Omental fat pad (tissue), 4 donors: Measurements from ENCODE around the gene CTU2. TPM values are rescaled to one million over a fixed set of nuclear protein-coding genes. Genes with fewer than 3 reads are reported as not detected.

Source experiments
- ATAC-seq: fragments of 150-250 bp; one replicate; pipeline ENCODE4 v1.9.1; 2016; ENCODE audit warnings: mild to moderate bottlenecking, moderate library complexity; ENCODE audit not compliant: low FRiP score
- DNase-seq: peaks from one replicate; pipeline ENCODE4 v3.0.0-alpha.2; 2019; ENCODE audit warnings: low spot score
- total RNA-seq, 4 donors: library from RNA; depleted of rRNA; stranded (reverse); fragments of >200 nt; gene quantifications; one replicate each; pipeline ENCODE4 v1.1.0, GENCODE V29; 2016
- TF ChIP-seq, protein P1 (sequence below), 3 donors: fragments of 450-650 bp; IDR thresholded peaks; one replicate each; pipeline ENCODE4 v1.5.1; 2016 to 2017; ENCODE audit warnings: antibody characterized with exemption in 3 of 3, mild to moderate bottlenecking in 3 of 3, moderate library complexity in 2 of 3

CTU2 gene
- total RNA-seq, 4 donors from 2014 or later: 6.8 to 23.7 (median 10.2) TPM

DNA sequence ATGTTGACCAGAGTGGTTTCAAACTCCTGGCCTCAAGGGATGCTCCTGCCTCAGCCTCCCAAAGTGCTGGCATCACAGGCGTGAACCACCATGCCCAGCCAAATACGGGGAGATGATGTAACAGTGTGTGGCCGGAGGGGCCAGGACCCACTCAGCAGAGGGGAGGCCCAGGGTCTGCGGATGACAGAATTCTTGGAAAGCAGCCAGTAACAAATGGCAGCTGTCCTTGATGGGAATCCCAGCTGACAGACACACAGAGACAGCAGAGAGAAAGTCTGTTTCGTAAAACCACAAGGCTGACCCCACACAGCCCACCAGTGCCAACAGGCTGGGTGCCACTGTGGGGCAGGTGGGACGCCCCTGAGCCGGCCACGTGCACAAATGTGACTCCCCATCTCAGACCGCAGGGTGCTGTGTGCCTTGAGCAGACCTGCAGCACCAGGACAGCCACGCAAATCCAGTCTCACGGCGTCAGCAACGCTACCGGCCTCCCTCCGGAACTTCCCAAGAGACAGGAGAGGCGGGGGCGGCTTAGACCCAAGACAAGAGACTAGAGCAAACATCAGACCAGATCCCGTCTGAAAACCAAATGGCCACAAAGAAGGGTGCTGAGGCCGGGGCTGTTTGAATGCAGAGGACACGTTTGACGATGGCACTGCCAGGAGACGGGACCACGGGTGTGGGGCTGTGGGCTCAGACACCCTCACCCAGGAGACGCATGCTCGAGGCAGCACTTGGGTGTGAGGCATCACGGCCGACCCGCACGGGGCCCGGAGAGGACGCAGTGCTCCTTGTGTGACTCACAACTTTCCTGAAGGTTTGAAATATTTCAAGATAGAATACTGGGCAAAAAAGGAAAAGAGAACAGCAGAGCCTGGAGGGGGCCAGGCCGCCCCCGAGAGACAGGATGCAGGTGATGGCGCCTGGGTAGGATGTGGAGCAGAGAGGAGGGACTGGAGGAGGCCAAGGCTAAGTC, 24.6 kb downstream of the CTU2 start:
- ATAC-seq (no peak), DNase-seq (no peak)
- TF ChIP-seq, protein P1, sequence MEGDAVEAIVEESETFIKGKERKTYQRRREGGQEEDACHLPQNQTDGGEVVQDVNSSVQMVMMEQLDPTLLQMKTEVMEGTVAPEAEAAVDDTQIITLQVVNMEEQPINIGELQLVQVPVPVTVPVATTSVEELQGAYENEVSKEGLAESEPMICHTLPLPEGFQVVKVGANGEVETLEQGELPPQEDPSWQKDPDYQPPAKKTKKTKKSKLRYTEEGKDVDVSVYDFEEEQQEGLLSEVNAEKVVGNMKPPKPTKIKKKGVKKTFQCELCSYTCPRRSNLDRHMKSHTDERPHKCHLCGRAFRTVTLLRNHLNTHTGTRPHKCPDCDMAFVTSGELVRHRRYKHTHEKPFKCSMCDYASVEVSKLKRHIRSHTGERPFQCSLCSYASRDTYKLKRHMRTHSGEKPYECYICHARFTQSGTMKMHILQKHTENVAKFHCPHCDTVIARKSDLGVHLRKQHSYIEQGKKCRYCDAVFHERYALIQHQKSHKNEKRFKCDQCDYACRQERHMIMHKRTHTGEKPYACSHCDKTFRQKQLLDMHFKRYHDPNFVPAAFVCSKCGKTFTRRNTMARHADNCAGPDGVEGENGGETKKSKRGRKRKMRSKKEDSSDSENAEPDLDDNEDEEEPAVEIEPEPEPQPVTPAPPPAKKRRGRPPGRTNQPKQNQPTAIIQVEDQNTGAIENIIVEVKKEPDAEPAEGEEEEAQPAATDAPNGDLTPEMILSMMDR (IDR thresholded peaks at IDR 0.05): no peak

DNA sequence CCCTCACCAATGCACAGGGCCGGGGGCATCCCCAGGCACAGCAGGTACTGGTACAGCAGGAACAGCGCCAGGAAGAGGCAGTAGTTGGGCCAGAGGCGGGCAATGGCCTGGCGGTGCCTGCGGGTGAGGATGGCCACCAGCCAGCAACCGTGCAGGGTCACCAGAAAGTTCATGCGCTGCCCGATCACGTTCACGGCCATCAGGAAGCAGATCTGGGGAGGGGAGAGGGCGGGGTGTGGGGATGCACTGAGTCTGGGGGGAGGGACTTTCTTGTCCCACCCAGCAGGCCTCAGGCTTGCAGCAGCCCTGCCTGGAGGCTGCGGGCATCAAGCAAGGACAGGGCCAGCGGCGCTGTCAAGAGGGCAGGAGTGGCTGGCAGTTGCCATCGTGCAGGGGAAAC, 25.4 kb downstream of the CTU2 start:
- no peak for ATAC-seq
- DNase-seq: no peak
- TF ChIP-seq, protein P1 (IDR thresholded peaks at IDR 0.05): no peak

DNA sequence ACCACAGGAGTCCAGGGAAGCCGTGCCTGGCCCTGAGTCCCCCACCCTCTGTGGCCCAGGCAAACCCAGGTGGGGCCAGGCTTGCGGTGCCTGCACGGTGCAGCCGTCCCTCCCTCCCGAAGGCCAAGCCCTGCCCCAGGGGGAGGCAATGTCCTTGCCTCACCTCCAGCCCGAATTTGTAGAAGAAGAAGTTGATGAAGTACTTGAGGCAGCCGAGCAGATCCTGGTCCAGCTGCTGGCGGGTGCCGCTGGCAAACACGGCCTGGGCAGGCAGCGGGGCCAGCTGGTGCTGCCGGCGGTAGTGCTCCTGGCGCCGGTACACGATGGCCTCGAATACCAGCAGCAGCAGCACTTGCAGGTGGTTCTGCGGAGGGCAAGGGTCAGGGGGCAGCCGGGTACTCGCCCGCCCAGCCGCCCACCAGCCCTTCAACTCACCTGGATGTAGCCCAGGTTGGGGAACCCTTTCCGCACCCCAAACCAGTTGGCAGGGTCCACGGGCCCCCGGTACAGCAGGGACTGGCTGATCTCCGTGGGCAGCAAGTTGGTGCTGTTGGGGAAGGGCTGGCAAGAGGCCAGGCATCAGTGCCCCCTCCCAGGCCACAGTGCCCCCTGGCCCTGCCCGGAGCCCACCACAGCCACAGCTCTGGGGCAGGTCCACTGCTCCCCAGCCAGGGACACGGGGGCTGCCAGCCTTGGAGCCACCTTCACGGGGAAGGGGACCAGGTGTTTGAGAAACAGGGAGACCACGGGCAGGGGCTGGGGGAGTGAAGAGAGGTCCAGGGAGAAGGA, 26.1 kb downstream of the CTU2 start:
- no peak for ATAC-seq
- TF ChIP-seq, protein P1 (IDR thresholded peaks at IDR 0.05): no peak
- DNase-seq: no peak

DNA sequence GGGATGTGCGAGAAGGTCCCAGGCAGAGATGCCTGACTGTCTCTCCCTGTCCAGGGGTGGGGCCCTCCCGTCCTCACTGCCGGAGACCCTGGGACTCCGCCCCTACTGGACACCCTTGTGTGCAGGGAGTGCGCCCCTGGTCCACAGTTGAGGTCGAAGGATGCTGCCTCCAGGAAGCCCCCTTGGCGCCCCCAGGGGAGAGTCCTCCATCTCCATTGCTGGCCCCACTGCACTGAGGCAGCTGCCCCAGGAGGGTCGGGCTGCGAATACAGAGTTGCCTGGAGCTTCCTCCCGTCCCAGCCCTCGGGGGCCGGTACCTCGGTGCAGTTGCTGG, 26.6 kb downstream of the CTU2 start:
- DNase-seq (no peak), ATAC-seq (no peak)
- TF ChIP-seq, protein P1 (IDR thresholded peaks at IDR 0.05): no peak

DNA sequence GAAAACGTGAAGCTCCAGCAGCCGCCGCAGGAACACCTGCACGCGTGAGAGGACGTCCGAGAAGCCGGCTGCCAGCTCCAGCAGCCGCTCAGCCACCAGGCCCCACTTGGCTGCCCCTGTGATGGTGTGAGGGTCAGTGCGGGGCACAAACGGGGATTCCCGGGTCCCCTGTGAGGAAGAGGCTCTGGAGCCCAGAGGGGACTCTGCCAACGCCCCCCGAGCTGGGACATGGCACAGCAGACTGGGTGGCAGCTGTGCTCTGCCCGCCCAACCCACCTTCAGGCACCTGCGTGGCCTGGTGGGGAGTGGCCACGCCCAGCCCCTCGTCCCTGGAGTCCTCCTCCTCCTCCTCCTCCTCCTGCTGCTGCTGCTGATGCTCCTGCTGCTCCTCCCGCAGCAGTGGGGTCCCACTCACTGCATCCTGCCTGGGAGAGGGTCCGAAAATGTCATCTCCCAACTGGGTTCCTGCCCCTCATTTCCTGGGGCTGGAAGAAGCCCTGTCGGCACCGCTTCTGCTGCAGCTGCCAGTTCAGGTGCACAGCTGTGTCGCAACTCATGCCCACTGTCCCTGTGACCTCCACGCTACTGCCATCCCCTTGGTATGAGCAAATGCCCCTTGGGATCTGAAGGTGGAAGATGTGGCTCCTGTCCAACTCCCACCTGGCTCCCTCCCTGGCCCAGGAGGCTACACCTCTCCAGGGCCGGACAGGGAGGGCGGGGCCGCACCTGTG, 27.5 kb downstream of the CTU2 start:
- ATAC-seq (no peak), DNase-seq (no peak)
- TF ChIP-seq, protein P1 (IDR thresholded peaks at IDR 0.05): no peak

DNA sequence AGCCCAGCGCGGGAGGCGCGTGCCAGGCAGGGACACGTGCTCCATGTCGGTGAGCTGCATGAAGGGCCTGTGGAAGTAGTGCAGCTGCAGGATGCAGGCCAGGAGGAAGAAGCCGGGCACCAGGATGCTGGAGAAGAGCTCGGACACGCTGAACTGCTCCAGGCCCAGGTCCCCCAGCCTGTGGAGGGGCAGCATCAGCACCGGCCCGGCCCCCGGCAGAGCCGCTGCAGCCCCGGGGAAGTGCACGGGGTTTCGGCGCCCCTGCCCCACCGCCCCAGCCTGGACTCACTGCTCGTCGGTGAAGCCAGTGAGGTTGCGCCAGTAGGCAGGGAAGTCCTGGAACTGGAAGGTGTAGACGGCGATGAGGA, 28.0 kb downstream of the CTU2 start:
- TF ChIP-seq, protein P1 (IDR thresholded peaks at IDR 0.05): no peak
- no peak for DNase-seq
- ATAC-seq: no peak
